GM21529 (cell line): ENCODE data around the gene LAMA3.
A peak's percentile ranks its signal among the peaks of the same experiment; 100 is the strongest.

ENCODE experiments used
- ATAC-seq: cut with Tn5 transposase; IDR thresholded peaks from one replicate; pipeline ENCODE4 v1.9.1; 2021; ENCODE audit not compliant: unreplicated experiment

The LAMA3 gene

DNA sequence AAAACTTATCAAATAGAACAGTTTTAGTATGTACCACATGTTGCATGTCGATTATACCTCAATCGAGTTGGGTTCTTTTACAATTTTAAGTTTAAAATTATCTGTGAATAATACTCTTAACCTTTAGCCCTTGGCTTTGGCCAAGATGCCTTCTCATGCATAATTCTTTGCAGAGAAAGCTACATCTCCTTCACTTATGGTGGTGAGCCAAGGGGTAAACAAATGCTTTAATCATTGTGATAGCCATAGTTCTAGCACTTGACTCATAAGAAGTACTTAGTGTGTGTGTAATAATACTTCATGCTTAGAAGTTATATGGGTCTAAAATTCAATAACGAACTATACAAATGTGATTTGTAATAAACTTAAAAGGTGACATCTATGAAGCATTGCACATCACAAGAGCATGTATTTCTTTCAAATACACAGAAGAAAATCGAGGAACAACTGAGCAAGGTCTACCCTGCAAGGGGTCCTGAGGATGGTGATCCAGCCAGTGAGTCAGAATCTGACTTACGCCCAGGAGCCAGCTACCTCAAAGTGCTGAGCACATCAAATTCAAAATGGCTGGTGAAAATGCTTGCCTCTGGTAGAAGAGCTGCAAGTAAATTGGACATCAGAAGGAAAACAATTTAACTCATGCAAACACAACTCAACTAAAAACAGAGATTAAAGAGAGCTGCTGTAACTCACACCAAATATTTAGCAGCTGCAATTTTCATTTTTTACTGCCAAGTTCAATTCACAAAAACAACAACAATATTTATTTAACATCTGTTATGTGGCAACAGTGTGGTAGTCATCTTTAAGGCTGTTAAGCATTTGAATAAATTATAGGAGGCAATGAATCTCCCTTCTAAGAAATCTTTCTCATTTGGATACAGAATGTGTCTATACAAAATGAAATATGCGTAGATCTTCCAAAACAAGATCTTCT lies 301.5 kb downstream of the LAMA3 start:
- no peak for ATAC-seq

DNA sequence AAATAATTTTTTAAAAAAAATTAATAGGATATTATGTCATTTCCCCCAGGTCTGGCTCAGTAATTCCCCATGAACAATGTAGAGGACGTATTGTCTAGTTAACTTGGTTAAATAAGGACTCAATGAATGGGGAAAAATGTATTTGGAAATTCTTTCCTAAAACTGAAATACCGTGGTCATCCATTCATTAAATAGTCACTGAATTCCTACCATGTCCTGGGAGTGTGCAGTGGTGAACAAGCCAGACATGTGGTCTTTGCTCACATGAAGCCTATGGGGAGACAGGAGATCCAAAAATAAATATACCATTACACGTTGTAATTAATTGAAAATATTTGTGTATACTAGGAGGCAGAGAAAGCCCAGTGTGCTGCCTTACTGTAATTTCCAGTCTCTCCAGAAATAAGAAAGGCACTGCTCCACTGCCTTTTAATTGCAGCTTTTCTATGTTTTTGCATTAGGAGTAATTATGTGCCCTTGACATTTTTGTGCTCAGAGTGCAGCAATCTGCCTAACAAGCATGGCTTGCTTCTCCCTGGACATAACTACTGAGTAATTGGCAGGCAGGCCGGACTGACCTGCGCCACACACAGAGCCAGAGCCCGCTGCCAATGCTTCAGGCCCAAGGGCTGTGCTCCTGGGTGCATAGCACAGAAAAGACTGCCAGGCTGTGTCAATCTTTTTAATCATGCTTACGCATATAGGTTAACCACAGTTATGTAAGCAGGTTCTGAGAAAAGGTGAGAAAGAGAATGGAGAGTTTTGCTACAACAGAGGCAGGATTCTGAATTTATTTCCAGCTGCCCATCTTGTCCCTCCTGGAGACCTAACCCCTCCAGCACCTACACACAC lies 303.1 kb downstream of the LAMA3 start:
- ATAC-seq: peak; percentile 47

DNA sequence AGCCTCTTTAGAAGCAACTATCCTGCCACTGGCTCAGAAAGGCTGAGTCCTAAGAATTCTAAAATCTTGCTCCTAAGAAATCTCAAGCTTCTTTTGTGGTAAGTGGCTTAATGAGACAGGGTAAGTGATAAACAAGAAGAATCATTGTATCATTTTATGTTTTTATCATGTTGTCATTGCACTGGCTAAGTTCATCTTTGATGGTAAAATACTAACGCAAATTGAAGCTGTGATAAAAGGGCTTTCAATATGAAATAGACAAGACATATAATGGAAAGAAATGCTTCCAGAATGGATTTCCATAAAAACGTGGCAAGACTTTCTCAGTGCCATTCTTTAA lies 303.7 kb downstream of the LAMA3 start:
- no peak for ATAC-seq

DNA sequence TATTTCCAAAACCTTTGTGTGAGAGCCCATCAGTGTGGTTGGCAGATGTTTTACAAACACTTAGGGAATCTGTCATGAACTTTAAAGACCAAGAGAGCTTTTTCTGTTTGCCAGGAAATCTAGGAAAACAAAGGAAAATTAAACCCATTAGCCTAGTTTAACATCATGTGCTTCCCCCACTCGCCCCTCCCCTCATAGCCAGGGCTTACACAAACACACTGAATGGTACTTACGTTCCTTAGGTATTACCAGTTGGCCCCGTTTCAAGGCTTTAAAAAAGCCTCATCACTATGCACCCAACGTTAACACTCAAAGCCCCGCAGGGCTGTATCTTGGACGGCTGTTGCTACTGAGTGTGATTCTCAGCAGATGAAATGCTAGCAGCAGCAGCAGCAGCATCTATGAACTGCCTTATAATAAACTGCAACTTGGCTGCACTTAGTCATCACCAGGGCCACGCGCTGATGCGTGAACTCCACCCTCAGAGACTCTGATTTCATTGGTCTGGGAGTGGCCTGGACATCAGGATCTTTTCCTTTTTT lies 305.2 kb downstream of the LAMA3 start:
- ATAC-seq: peak; percentile 39

DNA sequence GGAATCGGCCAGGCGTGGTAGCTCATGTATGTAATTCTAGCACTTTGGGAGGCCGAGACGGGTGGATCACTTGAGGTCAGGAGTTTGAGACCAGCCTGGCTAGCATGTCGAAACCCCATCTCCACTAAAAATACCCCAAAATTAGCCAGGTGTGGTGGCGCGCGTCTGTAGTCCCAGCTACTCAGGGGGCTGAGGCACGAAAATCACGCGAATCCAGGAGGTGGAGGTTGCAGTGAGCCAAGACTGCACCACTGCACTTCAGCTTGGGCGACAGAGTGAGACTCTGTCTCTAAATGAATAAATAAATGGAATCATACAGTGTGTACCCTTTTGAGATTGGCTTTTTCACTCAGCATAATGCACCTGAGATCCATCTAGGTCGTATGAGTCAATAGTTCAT lies 305.9 kb downstream of the LAMA3 start:
- peak; percentile 29 for ATAC-seq

DNA sequence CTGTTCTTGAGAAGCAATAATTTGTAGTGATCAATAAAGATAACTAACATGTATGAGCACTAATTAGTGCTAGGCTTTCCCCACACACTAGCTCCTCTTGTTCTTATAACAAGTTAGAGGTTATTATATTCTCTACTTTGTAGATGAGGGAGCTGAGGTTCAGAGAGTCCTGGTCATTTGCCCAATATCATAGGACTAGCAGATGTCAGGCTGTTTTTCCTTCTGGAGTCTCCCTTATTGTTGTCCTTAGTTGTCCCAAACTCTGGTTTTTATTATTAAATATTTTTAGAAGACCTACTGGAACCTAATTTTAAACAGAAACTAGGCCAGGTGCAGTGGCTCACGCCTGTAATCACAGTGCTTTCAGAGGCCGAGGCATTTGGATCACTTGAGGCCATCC lies 308.8 kb downstream of the LAMA3 start:
- no peak for ATAC-seq

DNA sequence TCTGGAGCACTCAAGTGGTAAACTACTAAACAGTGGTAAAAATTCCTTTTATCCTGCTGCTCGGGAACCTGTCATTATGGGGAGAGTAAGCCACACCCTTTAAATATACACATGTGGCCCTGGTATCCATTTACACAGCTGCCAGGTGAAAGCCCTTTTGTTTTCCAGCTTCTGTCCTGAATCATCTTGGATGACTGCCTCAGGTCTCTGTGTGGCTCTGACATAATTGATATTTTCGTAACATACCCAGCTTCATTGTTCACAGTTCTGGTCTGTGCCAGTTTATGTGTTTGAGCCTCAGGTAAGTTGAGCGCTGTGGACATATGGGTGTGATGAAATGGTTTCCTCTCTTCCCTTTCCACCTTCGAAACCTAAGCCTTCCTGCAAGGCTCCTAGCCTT lies 309.6 kb downstream of the LAMA3 start:
- no peak for ATAC-seq

DNA sequence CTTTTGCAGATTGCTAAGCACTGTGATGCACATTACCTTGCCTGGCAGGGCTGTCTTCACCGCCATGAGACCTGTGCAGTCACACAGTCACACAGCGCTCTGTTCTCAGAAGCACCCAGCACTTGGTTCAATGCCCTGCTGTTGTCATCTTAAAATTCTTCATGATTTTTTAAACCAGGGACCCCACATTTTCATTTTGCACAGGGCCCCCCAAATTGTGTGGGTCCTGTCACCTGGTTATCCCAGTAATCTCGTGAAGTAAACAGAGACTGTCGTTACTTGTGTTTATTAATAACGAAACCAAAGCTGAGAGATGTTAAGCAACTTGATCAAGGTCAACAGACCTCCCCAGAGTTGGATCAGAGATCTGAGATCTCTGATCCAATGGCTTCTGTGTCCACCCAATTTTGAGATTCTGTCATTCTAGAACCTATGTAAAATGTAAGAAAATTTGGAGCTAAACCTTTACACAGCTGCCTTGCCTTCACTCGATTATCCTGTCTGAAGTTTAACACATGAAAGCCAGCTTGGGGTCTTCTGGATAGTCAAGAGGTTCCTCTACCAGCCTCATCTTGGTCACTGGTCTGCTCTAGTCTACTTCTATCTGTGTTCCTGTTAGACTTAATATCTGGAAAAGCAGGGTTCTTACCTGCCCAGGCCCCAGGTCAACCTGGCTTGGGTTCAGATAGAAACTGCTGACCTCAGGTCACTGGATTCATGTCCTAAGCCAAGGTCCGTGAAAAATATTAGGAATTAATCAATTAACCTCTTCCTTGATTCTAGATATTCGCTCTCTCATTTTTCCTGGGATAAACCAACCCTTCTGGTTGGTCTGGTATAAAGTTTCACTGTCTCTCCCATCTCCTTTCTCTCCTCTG lies 311.6 kb downstream of the LAMA3 start:
- ATAC-seq: peak; percentile 49

DNA sequence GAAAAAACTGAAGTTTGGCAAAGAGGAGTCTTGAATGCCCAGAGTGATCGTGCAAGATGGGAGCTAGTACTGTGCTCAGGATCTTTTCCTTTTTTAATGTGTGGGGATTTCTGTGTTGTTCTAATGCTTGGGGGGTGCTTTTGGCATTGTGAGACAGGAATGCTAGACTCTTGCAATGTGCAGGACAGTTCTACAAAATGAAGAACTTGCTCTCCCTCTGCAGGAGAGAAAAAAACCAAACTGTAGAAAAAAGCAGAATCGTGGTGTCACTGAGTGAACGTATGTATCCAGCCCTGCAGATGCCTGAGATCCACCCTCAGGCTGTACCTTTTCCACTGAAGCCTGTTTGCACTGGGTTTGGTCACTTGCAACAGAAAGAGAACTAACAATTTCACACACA lies 313.2 kb downstream of the LAMA3 start:
- no peak for ATAC-seq

DNA sequence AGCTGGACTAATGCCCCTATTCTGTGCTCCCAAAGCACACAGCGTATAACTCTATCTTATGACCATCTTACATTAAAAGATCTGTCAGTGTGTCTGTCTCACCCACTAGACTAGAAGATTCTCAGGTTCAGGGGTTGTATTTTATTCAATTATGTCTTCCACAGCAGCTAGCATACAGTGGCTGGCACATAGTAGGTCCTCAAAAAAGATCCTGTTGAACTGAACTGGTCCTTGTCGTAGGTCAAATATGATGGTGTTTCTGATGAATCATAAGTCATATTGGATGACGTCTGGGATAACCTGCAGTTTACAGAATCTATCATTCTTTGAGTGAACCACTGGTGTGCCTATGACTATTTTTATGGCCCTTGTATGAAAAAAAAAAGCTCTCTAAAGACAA lies 314.0 kb downstream of the LAMA3 start:
- no peak for ATAC-seq

DNA sequence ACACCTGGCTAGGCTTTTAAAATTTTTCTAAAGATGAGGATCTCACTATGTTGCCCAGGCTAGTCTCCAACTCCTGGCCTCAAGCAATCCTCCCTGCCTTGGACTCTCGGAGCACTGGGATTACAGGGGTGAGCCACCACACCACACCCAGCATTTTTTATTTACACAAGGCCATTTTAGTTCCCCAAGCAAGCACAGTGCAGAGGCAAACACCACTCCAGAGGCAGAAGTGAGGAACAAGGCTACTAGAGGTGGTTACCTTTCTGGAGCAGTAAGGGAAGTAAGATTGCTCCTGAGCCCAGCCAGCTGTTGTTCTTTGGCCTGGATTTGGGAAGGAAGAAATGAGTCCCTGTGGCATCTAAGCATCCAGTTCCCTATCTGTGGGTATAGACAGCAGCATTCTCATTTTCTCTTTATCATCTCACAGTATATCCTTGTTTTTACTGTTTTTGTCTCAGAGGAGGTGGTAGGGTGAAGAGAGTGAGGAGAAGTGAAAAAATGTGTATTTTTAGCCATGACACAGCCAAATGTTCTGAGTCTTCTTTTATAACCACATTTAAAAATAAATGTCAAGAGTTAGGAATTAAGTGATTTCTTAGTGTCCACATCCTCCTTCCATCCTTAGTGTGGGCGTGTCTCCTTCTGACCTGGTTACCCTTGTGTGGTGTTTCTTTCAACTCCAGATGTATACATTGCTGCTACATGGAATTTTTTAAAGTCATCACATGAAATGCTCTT lies 314.8 kb downstream of the LAMA3 start:
- ATAC-seq: no peak
